Occipital lobe (tissue), 2 donors: ENCODE measurements around the gene CYP21A2. TPM values are rescaled to one million over a fixed set of nuclear protein-coding genes. Genes with fewer than 3 reads are reported as not detected.
"Not testable (repeated sequence)": the region's sequence is repeated elsewhere in the genome, so short reads cannot be mapped to it uniquely, and the experiment has no call there.

ENCODE experiments used
- DNase-seq: peaks from one replicate; lab custom pipeline; 2025; lab: John Stamatoyannopoulos, UW
- total RNA-seq: library from RNA; depleted of rRNA; stranded (reverse); fragments of >200 nt; gene quantifications from one replicate; pipeline ENCODE4 v1.2.3, GENCODE V29; 2014

Gene CYP21A2
- total RNA-seq, 1 donor from 2014 or later: not detected

- not testable (repeated sequence) for DNase-seq
Measured at GRCh38 chr6:32052626-32053025, 14.4 kb downstream of the CYP21A2 start.

- not testable (repeated sequence) for DNase-seq
Measured at GRCh38 chr6:32053314-32053713, 15.1 kb downstream of the CYP21A2 start.

GRCh38 chr6:32055756-32056155 is 17.5 kb downstream of the CYP21A2 start:
- DNase-seq: not testable (repeated sequence)

GRCh38 chr6:32056254-32056653 is 18.0 kb downstream of the CYP21A2 start:
- DNase-seq: no peak

- no peak for DNase-seq
Measured at GRCh38 chr6:32057966-32058365, 19.8 kb downstream of the CYP21A2 start.

- DNase-seq: no peak
Measured at GRCh38 chr6:32058511-32058963, 20.3 kb downstream of the CYP21A2 start.

GRCh38 chr6:32060966-32061655 is 22.9 kb downstream of the CYP21A2 start:
- DNase-seq: no peak

- no peak for DNase-seq
Measured at GRCh38 chr6:32064706-32065105, 26.5 kb downstream of the CYP21A2 start.

GRCh38 chr6:32067521-32067920 is 29.3 kb downstream of the CYP21A2 start:
- DNase-seq: not testable (repeated sequence)

GRCh38 chr6:32068315-32068714 is 30.1 kb downstream of the CYP21A2 start:
- DNase-seq: not testable (repeated sequence)

GRCh38 chr6:32068867-32069266 is 30.7 kb downstream of the CYP21A2 start:
- no peak for DNase-seq

- DNase-seq: no peak
Measured at GRCh38 chr6:32069460-32069859, 31.2 kb downstream of the CYP21A2 start.

GRCh38 chr6:32069878-32070515 is 31.8 kb downstream of the CYP21A2 start:
- no peak for DNase-seq

- DNase-seq: peak; percentile 19
Measured at GRCh38 chr6:32070814-32071543, 32.8 kb downstream of the CYP21A2 start.

GRCh38 chr6:32073101-32073500 is 34.9 kb downstream of the CYP21A2 start:
- no peak for DNase-seq

GRCh38 chr6:32073613-32074012 is 35.4 kb downstream of the CYP21A2 start:
- DNase-seq: no peak

GRCh38 chr6:32074996-32075532 is 36.8 kb downstream of the CYP21A2 start:
- DNase-seq: no peak

- DNase-seq: no peak
Measured at GRCh38 chr6:32075781-32076180, 37.6 kb downstream of the CYP21A2 start.

- no peak for DNase-seq
Measured at GRCh38 chr6:32076321-32076809, 38.1 kb downstream of the CYP21A2 start.

GRCh38 chr6:32079566-32080290 is 41.5 kb downstream of the CYP21A2 start:
- no peak for DNase-seq
